Mammary epithelial cell (primary cell): ENCODE measurements around the gene PGBD1.

Source experiments
- EZH2 ChIP-seq: IDR thresholded peaks from 2 replicates; pipeline ENCODE4 v1.6.1; 2012; ENCODE audit warnings: low read length, inconsistent platforms, borderline replicate concordance
- TF ChIP-seq, protein P1 (sequence below), 2 donors: IDR thresholded peaks in 1 of 2; conservative IDR thresholded peaks in 1 of 2; 2 replicates each; pipeline ENCODE4 v1.5.1; 2011 to 2012; ENCODE audit warnings: inconsistent platforms in 2 of 2, low read length in 2 of 2, mild to moderate bottlenecking in 2 of 2, control low read depth in 1 of 2, low read depth in 1 of 2; ENCODE audit not compliant: insufficient read depth in 1 of 2; ENCODE audit errors: extremely low read depth in 1 of 2

DNA sequence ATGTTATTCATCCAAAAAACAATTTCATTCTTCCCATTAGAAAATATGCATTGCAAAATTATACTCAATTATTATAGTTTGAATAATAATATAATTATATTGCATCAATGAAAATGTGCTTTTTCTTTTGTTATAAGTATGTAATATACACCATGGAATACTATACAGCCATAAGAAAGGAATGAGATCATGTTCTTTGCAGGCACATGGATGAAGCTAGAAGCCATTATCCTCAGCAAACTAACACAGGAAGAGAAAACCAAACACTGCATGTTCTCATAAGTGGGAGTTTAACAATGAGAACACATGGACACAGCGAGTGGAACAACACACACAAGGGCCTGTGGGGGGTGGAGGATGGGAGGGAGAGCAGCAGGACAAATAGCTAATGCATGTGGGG lies 24.3 kb upstream of the PGBD1 start:
- TF ChIP-seq, protein P1, sequence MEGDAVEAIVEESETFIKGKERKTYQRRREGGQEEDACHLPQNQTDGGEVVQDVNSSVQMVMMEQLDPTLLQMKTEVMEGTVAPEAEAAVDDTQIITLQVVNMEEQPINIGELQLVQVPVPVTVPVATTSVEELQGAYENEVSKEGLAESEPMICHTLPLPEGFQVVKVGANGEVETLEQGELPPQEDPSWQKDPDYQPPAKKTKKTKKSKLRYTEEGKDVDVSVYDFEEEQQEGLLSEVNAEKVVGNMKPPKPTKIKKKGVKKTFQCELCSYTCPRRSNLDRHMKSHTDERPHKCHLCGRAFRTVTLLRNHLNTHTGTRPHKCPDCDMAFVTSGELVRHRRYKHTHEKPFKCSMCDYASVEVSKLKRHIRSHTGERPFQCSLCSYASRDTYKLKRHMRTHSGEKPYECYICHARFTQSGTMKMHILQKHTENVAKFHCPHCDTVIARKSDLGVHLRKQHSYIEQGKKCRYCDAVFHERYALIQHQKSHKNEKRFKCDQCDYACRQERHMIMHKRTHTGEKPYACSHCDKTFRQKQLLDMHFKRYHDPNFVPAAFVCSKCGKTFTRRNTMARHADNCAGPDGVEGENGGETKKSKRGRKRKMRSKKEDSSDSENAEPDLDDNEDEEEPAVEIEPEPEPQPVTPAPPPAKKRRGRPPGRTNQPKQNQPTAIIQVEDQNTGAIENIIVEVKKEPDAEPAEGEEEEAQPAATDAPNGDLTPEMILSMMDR (conservative IDR thresholded peaks at IDR 0.05 in 1 of 2, IDR thresholded peaks at IDR 0.05 in 1 of 2; ENCODE audit: extremely low read depth in 1 of 2, insufficient read depth in 1 of 2, low read depth in 1 of 2, low read length in 2 of 2): no peak
- no peak for TF ChIP-seq EZH2
